ENCODE results near the gene PRPF6. TPM values are rescaled to one million over a fixed set of nuclear protein-coding genes. Genes with fewer than 3 reads are reported as not detected.
A peak's percentile ranks its signal among the peaks of the same experiment; 100 is the strongest.

PRPF6 gene
- total RNA-seq, 1 donor from 2014 or later, result 49.0 TPM

DNA sequence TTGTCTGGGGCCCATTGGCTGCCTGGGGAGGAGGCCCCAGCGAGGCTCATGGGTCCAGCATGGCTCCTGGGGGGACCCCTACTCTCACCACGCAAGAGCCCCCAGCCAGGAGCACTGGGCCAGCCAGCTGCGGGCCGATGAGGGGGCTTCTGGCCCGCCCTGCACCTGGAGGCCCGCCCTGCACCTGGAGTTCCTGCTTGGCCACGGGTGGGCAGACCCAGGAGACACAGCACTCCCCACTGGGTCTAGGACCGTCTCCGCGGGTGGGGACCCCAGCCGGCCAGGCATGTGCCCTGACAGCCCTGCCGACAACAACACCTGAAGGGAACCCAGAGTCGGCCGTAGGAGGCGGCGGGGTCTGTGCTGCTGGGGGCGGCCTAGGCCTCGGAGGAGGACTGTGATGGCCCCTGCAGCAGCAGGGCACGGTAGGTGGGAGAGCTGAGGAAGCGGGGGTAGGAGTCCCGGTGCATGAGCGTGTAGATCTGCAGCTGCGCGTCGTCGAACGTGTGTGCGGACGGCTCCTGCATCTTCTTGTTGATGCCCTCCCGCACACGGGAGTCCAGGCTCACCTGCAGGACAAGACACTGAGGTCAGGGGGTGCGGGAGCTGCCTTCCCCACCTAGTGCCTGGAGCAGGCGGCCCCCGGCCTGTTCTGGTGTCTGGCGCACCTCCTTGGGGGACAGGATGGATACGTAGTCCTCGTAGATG, 92.7 kb downstream of the PRPF6 start:
- no peak for DNase-seq (ENCODE audit: low read depth in 2 of 2)

DNA sequence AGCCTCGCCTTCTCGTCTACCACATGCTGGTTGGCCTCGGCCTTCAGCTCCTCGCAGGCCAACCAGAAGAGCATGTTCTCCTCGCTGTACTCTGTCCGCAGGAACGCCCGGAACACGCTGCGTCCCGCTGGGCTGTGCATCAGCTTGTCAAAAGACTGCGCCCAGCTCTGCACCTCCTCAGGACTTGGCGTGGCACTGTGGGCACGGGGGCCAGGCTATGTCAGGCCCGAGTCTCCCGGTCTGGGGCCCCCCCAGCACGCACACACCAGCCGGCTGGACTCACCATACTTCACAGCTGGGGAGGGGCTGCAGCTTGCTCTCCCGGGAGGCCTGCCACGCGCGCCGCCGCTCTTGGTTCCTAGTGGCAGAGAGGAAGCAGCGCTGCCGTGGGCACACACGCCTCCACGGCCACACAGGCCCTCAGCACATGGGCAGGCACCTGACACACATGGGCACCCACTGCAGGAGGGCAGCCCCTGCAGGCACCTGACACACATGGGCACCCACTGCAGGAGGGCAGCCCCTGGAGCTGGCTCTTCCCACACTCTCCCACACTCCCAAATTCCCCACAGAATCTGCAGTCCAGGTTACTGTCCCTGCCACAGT, 93.4 kb downstream of the PRPF6 start:
- no peak for DNase-seq (ENCODE audit: low read depth in 2 of 2)

DNA sequence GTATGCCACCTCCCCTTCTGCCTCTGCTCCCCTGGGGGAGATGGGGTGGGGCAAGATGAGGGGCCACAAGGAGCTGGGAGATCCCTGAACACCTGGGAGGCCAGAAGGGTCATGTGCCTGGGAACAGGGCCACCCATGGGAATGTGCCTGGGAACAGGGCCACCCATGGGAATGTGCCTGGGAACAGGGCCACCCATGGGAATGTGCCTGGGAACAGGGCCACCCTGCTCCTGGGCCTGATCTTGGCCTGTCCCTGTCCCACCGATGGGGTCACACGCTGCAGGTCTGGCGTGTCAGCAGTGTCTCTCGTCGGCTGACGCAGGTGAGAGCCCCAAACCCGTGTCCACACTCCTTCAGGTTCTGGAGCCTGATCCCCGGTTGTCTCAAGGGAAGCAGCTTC, 94.0 kb downstream of the PRPF6 start:
- DNase-seq (ENCODE audit: low read depth in 2 of 2), result no peak

DNA sequence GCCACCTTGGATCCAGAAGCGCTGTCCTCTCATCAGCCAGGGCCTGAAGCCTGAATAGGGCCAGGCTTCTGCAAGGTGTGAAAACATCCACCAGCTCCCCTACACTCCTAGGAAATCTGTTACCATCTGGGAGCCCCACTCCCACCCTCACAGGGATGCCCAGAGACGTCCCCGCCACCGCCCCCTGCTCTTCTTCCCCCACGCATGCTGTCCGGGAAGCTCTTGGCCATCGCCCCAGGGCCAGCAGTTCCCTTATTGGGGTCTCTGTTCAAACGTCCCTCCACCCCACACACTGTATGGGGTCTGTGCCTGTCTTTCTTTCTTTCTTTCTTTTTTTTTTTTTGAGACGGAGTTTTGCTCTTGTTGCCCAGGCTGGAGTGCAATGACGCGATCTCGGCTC, 94.6 kb downstream of the PRPF6 start:
- no peak for DNase-seq (ENCODE audit: low read depth in 2 of 2)

- no peak for DNase-seq (ENCODE audit: low read depth in 2 of 2)
Measured at GRCh38 chr20:64076061-64076997, 95.4 kb downstream of the PRPF6 start.

DNA sequence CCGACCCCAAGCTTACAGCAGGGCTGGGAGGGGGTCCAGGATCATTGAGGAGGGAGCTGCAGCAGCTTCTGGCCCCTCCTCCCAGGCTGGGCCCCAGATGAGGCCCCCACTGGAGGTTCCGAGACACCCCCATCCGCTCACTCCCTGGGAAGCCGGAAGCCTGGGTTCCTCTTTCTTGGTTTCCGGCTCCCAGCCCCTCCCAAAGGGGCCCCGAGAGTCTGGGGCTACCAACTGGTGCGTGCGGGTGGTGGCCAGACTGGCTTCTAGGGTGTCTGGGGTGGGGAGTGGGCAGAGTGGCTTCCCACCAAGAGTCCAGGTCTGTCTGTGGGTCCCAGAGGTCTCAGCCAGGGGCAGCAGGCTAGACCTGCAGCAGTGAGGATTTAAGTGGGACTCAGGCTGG, 96.2 kb downstream of the PRPF6 start:
- DNase-seq (ENCODE audit: low read depth in 2 of 2), result no peak

DNA sequence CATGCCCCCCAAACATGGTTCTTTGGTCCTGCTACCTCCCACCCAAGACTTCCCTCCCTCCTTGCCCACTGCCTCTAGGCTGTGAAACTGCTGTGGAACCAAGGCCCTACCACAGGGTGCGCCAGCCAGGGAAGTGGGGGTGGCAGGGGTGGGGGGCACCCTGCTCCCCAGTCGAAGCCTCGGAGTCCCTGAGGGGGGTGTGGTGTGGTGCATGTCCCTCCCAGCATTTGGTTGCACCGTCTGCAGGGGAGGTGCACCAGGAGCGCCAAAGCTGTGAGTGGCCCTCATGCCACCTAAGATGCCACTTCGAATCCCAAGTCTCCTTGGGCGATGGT, 96.6 kb downstream of the PRPF6 start:
- no peak for DNase-seq (ENCODE audit: low read depth in 2 of 2)

- DNase-seq (ENCODE audit: low read depth in 2 of 2), result no peak
Measured at GRCh38 chr20:64077876-64078551, 97.1 kb downstream of the PRPF6 start.

- DNase-seq (ENCODE audit: low read depth in 2 of 2), result no peak
Measured at GRCh38 chr20:64078934-64079272, 98.0 kb downstream of the PRPF6 start.

- DNase-seq (ENCODE audit: low read depth in 2 of 2), result peak; percentile 47 to 83
Measured at GRCh38 chr20:64079273-64080012, 98.5 kb downstream of the PRPF6 start, which contains the start of gene RGS19. RGS19 (minus strand) TSS chr20:64079518; CDS start chr20:64076886, 2,632 bp downstream.

DNA sequence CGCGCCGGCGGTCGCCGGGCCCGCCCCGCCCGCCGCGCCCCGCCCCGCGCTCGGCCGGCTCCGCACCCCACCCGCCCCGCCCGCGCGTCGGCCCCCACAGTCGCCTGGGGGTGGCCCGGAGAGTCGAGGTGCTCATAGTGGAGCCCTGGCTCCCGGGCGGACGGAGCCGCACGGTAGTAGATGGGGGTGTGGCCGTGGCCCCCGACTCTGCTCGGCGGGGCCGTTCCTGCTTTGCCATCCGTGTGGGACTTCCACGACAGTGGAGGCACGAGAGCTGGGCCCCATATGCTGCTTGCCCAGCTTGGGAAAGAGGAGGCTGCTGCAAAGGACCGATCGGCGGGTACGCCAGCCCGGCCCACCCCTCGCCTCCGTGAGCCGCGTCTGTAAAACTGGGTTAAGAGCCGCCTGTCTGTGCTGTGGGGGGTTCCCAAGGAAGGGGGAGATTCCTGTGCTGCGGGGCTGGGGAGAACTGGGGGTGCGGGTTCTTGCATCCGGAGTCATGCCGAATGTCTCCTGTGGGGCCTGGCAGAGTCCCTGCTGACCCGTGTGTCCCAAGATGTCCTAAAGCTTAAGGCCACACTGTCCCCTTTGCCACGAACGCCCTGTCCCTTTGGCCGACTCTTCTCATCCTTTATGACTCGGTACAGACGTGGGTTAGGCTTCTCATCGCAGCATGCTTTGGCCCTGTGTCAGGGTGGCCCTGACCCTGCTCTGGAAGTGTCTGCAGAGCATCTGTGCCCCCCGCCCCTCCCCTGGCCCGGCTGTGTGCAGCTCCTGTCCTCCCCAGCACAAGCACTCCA, 99.3 kb downstream of the PRPF6 start, which contains the start of gene OPRL1:
Gene OPRL1 (plus strand): TSS at position 70 of the 800 bp plus-strand sequence. CDS start 12,639 bp downstream, outside the sequence.
- DNase-seq (ENCODE audit: low read depth in 2 of 2), result peak in 1 of 2 donors; percentile 32

- DNase-seq (ENCODE audit: low read depth in 2 of 2), result no peak
Measured at GRCh38 chr20:64080813-64081623, 100.1 kb downstream of the PRPF6 start.

GRCh38 chr20:64081624-64081964, 100.7 kb downstream of the PRPF6 start:
- no peak for DNase-seq (ENCODE audit: low read depth in 2 of 2)

- DNase-seq (ENCODE audit: low read depth in 2 of 2), result no peak
Measured at GRCh38 chr20:64082126-64082731, 101.3 kb downstream of the PRPF6 start.

Other genes with a start within 250 kb of the PRPF6 start
- gene LIME1, start 244.5 kb upstream of the PRPF6 start, total RNA-seq, result 0.90 and 1.5 TPM in 2 replicates
- gene SLC2A4RG, start 241.4 kb upstream of the PRPF6 start, total RNA-seq, result 5.9 and 9.2 TPM in 2 replicates
- 67.1 and 69.7 TPM in 2 replicates for gene ZBTB46, start 149.9 kb upstream of the PRPF6 start, total RNA-seq
- gene ABHD16B, start 119.6 kb upstream of the PRPF6 start, total RNA-seq, result not detected in 2 replicates
- gene TPD52L2, start 115.9 kb upstream of the PRPF6 start, total RNA-seq, result 112 and 178 TPM in 2 replicates
- 67.3 and 89.9 TPM in 2 replicates for gene DNAJC5, start 86.0 kb upstream of the PRPF6 start, total RNA-seq
- gene UCKL1, start 24.7 kb upstream of the PRPF6 start, total RNA-seq, result 26.6 and 45.0 TPM in 2 replicates
- 5.9 and 11.0 TPM in 2 replicates for gene ZNF512B, start 11.2 kb upstream of the PRPF6 start, total RNA-seq
- gene SAMD10, start 1.5 kb upstream of the PRPF6 start, total RNA-seq, result 2.4 and 5.9 TPM in 2 replicates
- gene C20orf204, start 55.0 kb downstream of the PRPF6 start, total RNA-seq, result 5.8 and 6.3 TPM in 2 replicates
- gene SOX18, start 68.5 kb downstream of the PRPF6 start, total RNA-seq, result 27.2 and 75.7 TPM in 2 replicates
- gene TCEA2, start 82.1 kb downstream of the PRPF6 start, total RNA-seq, result 27.0 and 36.0 TPM in 2 replicates
- 12.8 and 23.0 TPM in 2 replicates for gene RGS19, start 98.4 kb downstream of the PRPF6 start, total RNA-seq
- gene OPRL1, start 99.0 kb downstream of the PRPF6 start, total RNA-seq, result 2.3 and 2.7 TPM in 2 replicates
- gene LKAAEAR1, start 103.3 kb downstream of the PRPF6 start, total RNA-seq, result 0.13 and 0.26 TPM in 2 replicates
- gene NPBWR2, start 126.4 kb downstream of the PRPF6 start, total RNA-seq, result not detected in 2 replicates
- not detected in 2 replicates for gene MYT1, start 183.3 kb downstream of the PRPF6 start, total RNA-seq

Measured in dermis microvascular lymphatic vessel endothelial cell (primary cell).